Activated CD8-positive, alpha-beta memory T cell treated with anti-CD3 and anti-CD28 coated beads for 1 hour (primary cell): ENCODE results near the gene C19orf25.

Experiments used
- DNase-seq, 2 donors: peaks; one replicate each; pipeline ENCODE4 v3.0.0-alpha.2; 2020; ENCODE audit warnings: low read depth in 1 of 2; ENCODE audit errors: extremely low read depth in 1 of 2

C19orf25 gene

GRCh38 chr19:1434040-1434366 lies 45.0 kb downstream of the C19orf25 start:
- no peak for DNase-seq

GRCh38 chr19:1433119-1434039 lies 45.6 kb downstream of the C19orf25 start:
- DNase-seq: no peak

GRCh38 chr19:1432507-1432887 lies 46.5 kb downstream of the C19orf25 start:
- DNase-seq: no peak

GRCh38 chr19:1431759-1432506 lies 47.1 kb downstream of the C19orf25 start:
- no peak for DNase-seq

- no peak for DNase-seq
Measured at GRCh38 chr19:1430246-1430645, 48.8 kb downstream of the C19orf25 start.

- no peak for DNase-seq
Measured at GRCh38 chr19:1429750-1430149, 49.3 kb downstream of the C19orf25 start.

GRCh38 chr19:1428738-1429391 lies 50.1 kb downstream of the C19orf25 start:
- no peak for DNase-seq

- no peak for DNase-seq
Measured at GRCh38 chr19:1427221-1427920, 51.6 kb downstream of the C19orf25 start.

- DNase-seq: no peak
Measured at GRCh38 chr19:1426736-1427135, 52.3 kb downstream of the C19orf25 start.

- DNase-seq: no peak
Measured at GRCh38 chr19:1425902-1426301, 53.1 kb downstream of the C19orf25 start.

- DNase-seq: no peak
Measured at GRCh38 chr19:1425102-1425837, 53.7 kb downstream of the C19orf25 start.

- DNase-seq: no peak
Measured at GRCh38 chr19:1424192-1424955, 54.6 kb downstream of the C19orf25 start.

- no peak for DNase-seq
Measured at GRCh38 chr19:1423436-1424191, 55.4 kb downstream of the C19orf25 start.
